HFF-Myc (cell line): ENCODE measurements around the gene UMAD1.
A peak's percentile ranks its signal among the peaks of the same experiment; 100 is the strongest.
"Not testable (repeated sequence)": the region's sequence is repeated elsewhere in the genome, so short reads cannot be mapped to it uniquely, and the experiment has no call there.

Experiments used
- DNase-seq: peaks from one replicate; pipeline ENCODE4 v3.0.0-alpha.2; 2011; ENCODE audit warnings: low read depth; ENCODE audit errors: extremely low read depth
- H3K4me3 ChIP-seq: replicated peaks from 2 replicates; pipeline ENCODE4 v1.5.1; 2011; ENCODE audit warnings: low read depth, mild to moderate bottlenecking, control low read depth, low read length
- CTCF ChIP-seq: IDR thresholded peaks from 2 replicates; pipeline ENCODE4 v1.5.1; 2012; ENCODE audit warnings: mild to moderate bottlenecking, low read depth, low read length, control low read depth; ENCODE audit errors: missing control alignments

The UMAD1 gene

GRCh38 chr7:7647495-7648036 is 7.0 kb downstream of the UMAD1 start:
- TF ChIP-seq CTCF, result no peak
- no peak for DNase-seq
- no peak overlapping the region for H3K4me3 ChIP-seq

- no peak for DNase-seq
- no peak for TF ChIP-seq CTCF
- no peak overlapping the region for H3K4me3 ChIP-seq
These were observed 10.2 kb downstream of the UMAD1 start for GRCh38 chr7:7650682-7651206.

- no peak for TF ChIP-seq CTCF
- DNase-seq, result no peak
- no peak overlapping the region for H3K4me3 ChIP-seq
These were observed 10.9 kb downstream of the UMAD1 start for GRCh38 chr7:7651479-7651878.

GRCh38 chr7:7652798-7653540 is 12.4 kb downstream of the UMAD1 start:
- TF ChIP-seq CTCF, result no peak
- DNase-seq, result no peak
- H3K4me3 ChIP-seq, result no peak overlapping the region

- no peak for DNase-seq
- peak; percentile 56 for TF ChIP-seq CTCF
- H3K4me3 ChIP-seq, result no peak overlapping the region
These were observed 13.1 kb downstream of the UMAD1 start for GRCh38 chr7:7653593-7654187.

GRCh38 chr7:7654964-7655715 is 14.6 kb downstream of the UMAD1 start:
- H3K4me3 ChIP-seq, result no peak overlapping the region
- TF ChIP-seq CTCF, result no peak
- no peak for DNase-seq

GRCh38 chr7:7656459-7656858 is 15.9 kb downstream of the UMAD1 start:
- DNase-seq, H3K4me3 ChIP-seq: not testable (repeated sequence)
